ENCODE measurements around the gene ITIH5. TPM values are rescaled to one million over a fixed set of nuclear protein-coding genes. Genes with fewer than 3 reads are reported as not detected.
"Not testable (repeated sequence)": the region's sequence is repeated elsewhere in the genome, so short reads cannot be mapped to it uniquely, and the experiment has no call there.

The ITIH5 gene
- polyA plus RNA-seq (ENCODE audit: insufficient read length in 4 of 4) = 10 to 100 TPM; 11.3 to 26.5 (median 20.7) TPM

GRCh38 chr10:7666253-7667023, at the start of gene ITIH5:
Gene ITIH5 (minus strand): TSS chr10:7666966. CDS start chr10:7666892, 74 bp downstream.
- no peak for DNase-seq (ENCODE audit: low read depth in 4 of 4, low spot score in 3 of 4)

- DNase-seq (ENCODE audit: low read depth in 4 of 4, low spot score in 3 of 4) = no peak
These were observed 48.7 kb upstream of the ITIH5 start for GRCh38 chr10:7715515-7715914.

- DNase-seq (ENCODE audit: low read depth in 4 of 4, low spot score in 3 of 4) = not testable (repeated sequence)
These were observed 44.3 kb upstream of the ITIH5 start for GRCh38 chr10:7711075-7711474.

- no peak for DNase-seq (ENCODE audit: low read depth in 4 of 4, low spot score in 3 of 4)
These were observed 43.7 kb upstream of the ITIH5 start for GRCh38 chr10:7710446-7710845.

GRCh38 chr10:7708832-7709231, 42.1 kb upstream of the ITIH5 start:
- DNase-seq (ENCODE audit: low read depth in 4 of 4, low spot score in 3 of 4) = no peak

- DNase-seq (ENCODE audit: low read depth in 4 of 4, low spot score in 3 of 4) = no peak
These were observed 41.3 kb upstream of the ITIH5 start for GRCh38 chr10:7707858-7708622.

GRCh38 chr10:7707102-7707501, 40.3 kb upstream of the ITIH5 start:
- DNase-seq (ENCODE audit: low read depth in 4 of 4, low spot score in 3 of 4) = no peak

- DNase-seq (ENCODE audit: low read depth in 4 of 4, low spot score in 3 of 4) = no peak
These were observed 39.8 kb upstream of the ITIH5 start for GRCh38 chr10:7706534-7707073.

GRCh38 chr10:7705341-7705740, 38.6 kb upstream of the ITIH5 start:
- no peak for DNase-seq (ENCODE audit: low read depth in 4 of 4, low spot score in 3 of 4)

GRCh38 chr10:7704071-7705016, 37.6 kb upstream of the ITIH5 start:
- no peak for DNase-seq (ENCODE audit: low read depth in 4 of 4, low spot score in 3 of 4)

- DNase-seq (ENCODE audit: low read depth in 4 of 4, low spot score in 3 of 4) = no peak
These were observed 36.4 kb upstream of the ITIH5 start, which contains the start of gene ITIH2 for GRCh38 chr10:7703140-7703539. Gene ITIH2 (plus strand): TSS chr10:7703316. CDS start chr10:7703435, 119 bp downstream.

- DNase-seq (ENCODE audit: low read depth in 4 of 4, low spot score in 3 of 4) = no peak
These were observed 35.6 kb upstream of the ITIH5 start for GRCh38 chr10:7702288-7702812.

- DNase-seq (ENCODE audit: low read depth in 4 of 4, low spot score in 3 of 4) = no peak
These were observed 34.5 kb upstream of the ITIH5 start for GRCh38 chr10:7701158-7701742.

- DNase-seq (ENCODE audit: low read depth in 4 of 4, low spot score in 3 of 4) = no peak
These were observed 33.9 kb upstream of the ITIH5 start for GRCh38 chr10:7700577-7701125.

- DNase-seq (ENCODE audit: low read depth in 4 of 4, low spot score in 3 of 4) = no peak
These were observed 30.7 kb upstream of the ITIH5 start for GRCh38 chr10:7697426-7697825.

- no peak for DNase-seq (ENCODE audit: low read depth in 4 of 4, low spot score in 3 of 4)
These were observed 29.8 kb upstream of the ITIH5 start for GRCh38 chr10:7696545-7696944.

GRCh38 chr10:7693194-7693593, 26.4 kb upstream of the ITIH5 start:
- DNase-seq (ENCODE audit: low read depth in 4 of 4, low spot score in 3 of 4) = not testable (repeated sequence)

- not testable (repeated sequence) for DNase-seq (ENCODE audit: low read depth in 4 of 4, low spot score in 3 of 4)
These were observed 25.6 kb upstream of the ITIH5 start for GRCh38 chr10:7692368-7692767.

GRCh38 chr10:7690885-7691597, 24.3 kb upstream of the ITIH5 start:
- DNase-seq (ENCODE audit: low read depth in 4 of 4, low spot score in 3 of 4) = not testable (repeated sequence)

Data from left renal pelvis (tissue), 4 donors.